Caco-2 (cell line): Measurements from ENCODE around the gene GRIA4. TPM values are rescaled to one million over a fixed set of nuclear protein-coding genes. Genes with fewer than 3 reads are reported as not detected.

Source experiments
- BruUV-seq: library from RNA; stranded (reverse); fragments of 400-500 nt; replicated peaks from 2 replicates; lab custom pipeline; 2021; lab: Mats Ljungman, UMichigan
- CTCF ChIA-PET: fragments of 300-600 bp; sonication (Branson Sonifier 250); formaldehyde crosslinking; loops from one replicate; lab custom pipeline; 2022; ENCODE audit warnings: antibody characterized with exemption; lab: Charles Lee
- POLR2A ChIA-PET: fragments of 300-600 bp; sonication (Branson Sonifier 250); formaldehyde crosslinking; loops from one replicate; lab custom pipeline; 2022; ENCODE audit warnings: antibody characterized with exemption; lab: Charles Lee
- DNase-seq, 2 experiments: peaks; one replicate each; pipeline versions ENCODE4 v3.0.0 to v3.0.0-alpha.2; 2020 to 2022
- H3K27me3 ChIP-seq: replicated peaks from 2 replicates; pipeline ENCODE4 v1.6.0; 2011; ENCODE audit warnings: low read length; ENCODE audit not compliant: control insufficient read depth, insufficient read depth
- H3K36me3 ChIP-seq: 2 replicates; pipeline ENCODE4 v1.5.1; 2011; ENCODE audit warnings: low read length; ENCODE audit not compliant: control insufficient read depth, insufficient read depth
- H3K4me1 ChIP-seq: fragments of 250-450 bp; sonication (Bioruptor Pico); 2 replicates; pipeline ENCODE4 v1.5.1; 2020; ENCODE audit warnings: mild to moderate bottlenecking
- H3K4me3 ChIP-seq: 2 replicates; pipeline ENCODE4 v1.5.1; 2011; ENCODE audit warnings: low read depth, mild to moderate bottlenecking, control low read depth, low read length
- H3K9me3 ChIP-seq: fragments of 250-450 bp; sonication (Bioruptor Pico); 2 replicates; pipeline ENCODE4 v1.5.1; 2020; ENCODE audit warnings: mild to moderate bottlenecking, moderate library complexity
- H3K27ac Mint-ChIP-seq: one replicate; pipeline ENCODE4 v1.8.0; 2022; ENCODE audit warnings: mixed read lengths; ENCODE audit not compliant: unreplicated experiment
- H3K27me3 Mint-ChIP-seq: one replicate; pipeline ENCODE4 v1.8.0; 2022; ENCODE audit warnings: mixed read lengths; ENCODE audit not compliant: insufficient read depth, unreplicated experiment
- H3K36me3 Mint-ChIP-seq: one replicate; pipeline ENCODE4 v1.8.0; 2022; ENCODE audit warnings: mild to moderate bottlenecking, mixed read lengths; ENCODE audit not compliant: insufficient read depth, unreplicated experiment
- H3K4me1 Mint-ChIP-seq: one replicate; pipeline ENCODE4 v1.8.0; 2022; ENCODE audit warnings: low read depth, mixed read lengths; ENCODE audit not compliant: unreplicated experiment
- H3K4me3 Mint-ChIP-seq: one replicate; pipeline ENCODE4 v1.8.0; 2022; ENCODE audit warnings: mild to moderate bottlenecking, moderate library complexity, mixed read lengths; ENCODE audit not compliant: unreplicated experiment
- H3K9me3 Mint-ChIP-seq: one replicate; pipeline ENCODE4 v1.8.0; 2022; ENCODE audit warnings: mixed read lengths; ENCODE audit not compliant: unreplicated experiment
- intact Hi-C: fragments of 100-400 bp; cut with micrococcal nuclease; formaldehyde crosslinking; loops from one replicate; pipeline ENCODE4 v1.10.0; 2022; ENCODE audit not compliant: unreplicated experiment
- total RNA-seq: library from RNA; stranded (reverse); gene quantifications from 2 replicates; pipeline ENCODE4 v1.2.3, GENCODE V29; 2022
- TF ChIP-seq, protein P1 (sequence below), 2 experiments: fragments of 200-600 bp in 1 of 2; IDR thresholded peaks; 1 replicate in 1 of 2; 2 replicates in 1 of 2; pipeline versions ENCODE4 v1.5.1 to v1.8.0; 2011 to 2022; ENCODE audit warnings: antibody characterized with exemption in 1 of 2, control low read depth in 1 of 2, inconsistent platforms in 1 of 2, low read depth in 1 of 2, low read length in 1 of 2, mild to moderate bottlenecking in 1 of 2, moderate library complexity in 1 of 2; ENCODE audit not compliant: insufficient read depth in 1 of 2, severe bottlenecking in 1 of 2, unreplicated experiment in 1 of 2

The GRIA4 gene
- total RNA-seq, 1 experiment from 2014 or later: not detected

DNA sequence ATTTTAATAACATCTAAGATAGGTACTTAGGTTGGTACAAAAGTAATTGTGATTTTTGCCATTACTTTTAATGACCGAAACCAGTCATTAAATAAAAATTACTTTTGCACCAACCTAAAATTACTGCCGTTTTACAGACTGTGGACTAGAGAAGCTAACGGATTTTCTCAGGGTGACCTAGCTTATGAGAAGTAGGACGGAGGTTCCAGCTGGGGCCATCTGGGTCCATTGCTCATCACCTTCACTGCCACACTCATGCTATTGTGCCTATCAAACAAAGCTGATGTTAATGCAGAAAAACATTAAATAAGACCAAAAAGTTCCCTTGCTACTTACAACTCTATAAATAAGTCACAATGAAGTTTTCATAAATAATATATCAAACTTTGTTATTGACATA, 38.9 kb downstream of the GRIA4 start:
- no peaks in the 10 kb centered on the region for H3K4me1 Mint-ChIP-seq
- no peak overlapping the region for H3K27ac Mint-ChIP-seq
- TF ChIP-seq, protein P1, sequence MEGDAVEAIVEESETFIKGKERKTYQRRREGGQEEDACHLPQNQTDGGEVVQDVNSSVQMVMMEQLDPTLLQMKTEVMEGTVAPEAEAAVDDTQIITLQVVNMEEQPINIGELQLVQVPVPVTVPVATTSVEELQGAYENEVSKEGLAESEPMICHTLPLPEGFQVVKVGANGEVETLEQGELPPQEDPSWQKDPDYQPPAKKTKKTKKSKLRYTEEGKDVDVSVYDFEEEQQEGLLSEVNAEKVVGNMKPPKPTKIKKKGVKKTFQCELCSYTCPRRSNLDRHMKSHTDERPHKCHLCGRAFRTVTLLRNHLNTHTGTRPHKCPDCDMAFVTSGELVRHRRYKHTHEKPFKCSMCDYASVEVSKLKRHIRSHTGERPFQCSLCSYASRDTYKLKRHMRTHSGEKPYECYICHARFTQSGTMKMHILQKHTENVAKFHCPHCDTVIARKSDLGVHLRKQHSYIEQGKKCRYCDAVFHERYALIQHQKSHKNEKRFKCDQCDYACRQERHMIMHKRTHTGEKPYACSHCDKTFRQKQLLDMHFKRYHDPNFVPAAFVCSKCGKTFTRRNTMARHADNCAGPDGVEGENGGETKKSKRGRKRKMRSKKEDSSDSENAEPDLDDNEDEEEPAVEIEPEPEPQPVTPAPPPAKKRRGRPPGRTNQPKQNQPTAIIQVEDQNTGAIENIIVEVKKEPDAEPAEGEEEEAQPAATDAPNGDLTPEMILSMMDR (IDR thresholded peaks at IDR 0.05; ENCODE audit: insufficient read depth in 1 of 2, low read depth in 1 of 2, low read length in 1 of 2, severe bottlenecking in 1 of 2, unreplicated experiment in 1 of 2): no peak
- no peaks in the 10 kb centered on the region for H3K36me3 Mint-ChIP-seq
- ChIA-PET POLR2A (no interaction called here), CTCF (no interaction called here)
- BruUV-seq: no TSS peak
- no peak overlapping the region for H3K4me3 ChIP-seq
- no peaks in the 10 kb centered on the region for H3K27me3 Mint-ChIP-seq
- H3K27me3 ChIP-seq: no peaks in the 10 kb centered on the region
- peaks cover 6% of the 10 kb centered on the region; the same call in 1 of the 2 replicates for H3K9me3 ChIP-seq
- H3K4me3 Mint-ChIP-seq: no peak overlapping the region
- intact Hi-C loops: no loop called here
- H3K9me3 Mint-ChIP-seq: peaks cover 12% of the 10 kb centered on the region
- DNase-seq: no peak
- H3K36me3 ChIP-seq: no peaks in the 10 kb centered on the region
- H3K4me1 ChIP-seq: no peaks in the 10 kb centered on the region

DNA sequence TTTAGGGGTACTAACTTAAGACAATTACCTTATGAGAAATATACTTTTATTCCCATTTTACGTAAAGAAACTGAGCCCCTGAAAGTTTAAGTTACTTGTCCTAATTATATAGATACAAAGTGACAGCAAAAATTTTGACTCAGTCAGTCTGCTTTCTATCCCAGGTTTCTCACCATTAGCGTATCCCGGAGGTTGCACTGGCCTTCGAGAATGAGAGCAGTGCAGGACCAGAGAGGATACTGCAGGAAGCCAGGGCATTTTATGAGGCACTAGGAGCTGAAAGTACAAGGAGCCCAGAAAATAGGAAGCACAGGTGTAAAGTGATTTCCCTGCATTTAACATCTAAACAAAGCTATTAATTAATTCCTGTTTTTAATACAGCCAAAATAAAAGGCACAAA, 55.4 kb downstream of the GRIA4 start:
- no peaks in the 10 kb centered on the region for H3K9me3 Mint-ChIP-seq
- ChIA-PET CTCF (no interaction called here), POLR2A (no interaction called here)
- BruUV-seq: no TSS peak
- peaks cover 2% of the 10 kb centered on the region for H3K27me3 Mint-ChIP-seq
- no peak overlapping the region for H3K4me3 Mint-ChIP-seq
- Histone ChIP-seq H3K4me3 (no peak overlapping the region), H3K36me3 (no peaks in the 10 kb centered on the region), H3K9me3 (no peaks in the 10 kb centered on the region), H3K4me1 (no peaks in the 10 kb centered on the region), H3K27me3 (no peaks in the 10 kb centered on the region)
- no peak overlapping the region for H3K27ac Mint-ChIP-seq
- DNase-seq: no peak
- no peaks in the 10 kb centered on the region for H3K36me3 Mint-ChIP-seq
- TF ChIP-seq, protein P1 (IDR thresholded peaks at IDR 0.05; ENCODE audit: insufficient read depth in 1 of 2, low read depth in 1 of 2, low read length in 1 of 2, severe bottlenecking in 1 of 2, unreplicated experiment in 1 of 2): no peak
- H3K4me1 Mint-ChIP-seq: no peaks in the 10 kb centered on the region
- intact Hi-C loops: no loop called here

- H3K27me3 Mint-ChIP-seq: no peaks in the 10 kb centered on the region
- H3K9me3 Mint-ChIP-seq: no peaks in the 10 kb centered on the region
- Histone ChIP-seq H3K27me3 (no peaks in the 10 kb centered on the region), H3K4me3 (no peak overlapping the region), H3K4me1 (no peaks in the 10 kb centered on the region), H3K9me3 (no peaks in the 10 kb centered on the region), H3K36me3 (no peaks in the 10 kb centered on the region)
- no TSS peak for BruUV-seq
- H3K27ac Mint-ChIP-seq: no peak overlapping the region
- ChIA-PET POLR2A (no interaction called here), CTCF (no interaction called here)
- no peak overlapping the region for H3K4me3 Mint-ChIP-seq
- no peaks in the 10 kb centered on the region for H3K36me3 Mint-ChIP-seq
- TF ChIP-seq, protein P1 (IDR thresholded peaks at IDR 0.05; ENCODE audit: insufficient read depth in 1 of 2, low read depth in 1 of 2, low read length in 1 of 2, severe bottlenecking in 1 of 2, unreplicated experiment in 1 of 2): no peak
- H3K4me1 Mint-ChIP-seq: no peaks in the 10 kb centered on the region
- intact Hi-C loops: no loop called here
- no peak for DNase-seq
These were observed 57.6 kb downstream of the GRIA4 start for GRCh38 chr11:105667441-105667840.
